Neuronal stem cell (in vitro differentiated cells): Measurements from ENCODE around the gene TRIM63.

Experiments used
- DNase-seq: peaks from one replicate; pipeline ENCODE4 v3.0.0-alpha.2; 2013; ENCODE audit warnings: low spot score
- H2AFZ ChIP-seq: one replicate; pipeline ENCODE4 v1.6.1; 2013; ENCODE audit warnings: mild to moderate bottlenecking, low read length, inconsistent platforms
- H2AK5ac ChIP-seq: 2 replicates; pipeline ENCODE4 v1.6.1; 2013; ENCODE audit warnings: low read depth, mild to moderate bottlenecking, inconsistent platforms, low read length, moderate library complexity, mixed read lengths
- H2BK120ac ChIP-seq: 2 replicates; pipeline ENCODE4 v1.6.1; 2013; ENCODE audit warnings: low read depth, mild to moderate bottlenecking, inconsistent platforms, low read length, moderate library complexity, mixed read lengths
- H2BK12ac ChIP-seq: one replicate; pipeline ENCODE4 v1.6.1; 2013; ENCODE audit warnings: low read length, inconsistent platforms
- H2BK15ac ChIP-seq: 2 replicates; pipeline ENCODE4 v1.6.1; 2013; ENCODE audit warnings: mild to moderate bottlenecking, low read length, inconsistent platforms, mixed read lengths
- H2BK5ac ChIP-seq: one replicate; pipeline ENCODE4 v1.6.1; 2013; ENCODE audit warnings: inconsistent platforms, mild to moderate bottlenecking, low read length, moderate library complexity
- H3K14ac ChIP-seq: one replicate; pipeline ENCODE4 v1.6.1; 2013; ENCODE audit warnings: low read length, inconsistent platforms
- H3K18ac ChIP-seq: 2 replicates; pipeline ENCODE4 v1.6.1; 2013; ENCODE audit warnings: low read length, inconsistent platforms
- H3K23ac ChIP-seq: 2 replicates; pipeline ENCODE4 v1.6.1; 2013; ENCODE audit warnings: low read depth, mild to moderate bottlenecking, mixed read lengths, low read length, inconsistent platforms; ENCODE audit not compliant: poor library complexity
- H3K27ac ChIP-seq: replicated peaks from 3 replicates; pipeline ENCODE4 v1.5.1; 2013; ENCODE audit warnings: low read length, inconsistent platforms
- H3K27me3 ChIP-seq, 3 experiments: 2 replicates each; pipeline ENCODE4 v1.6.1; 2013; ENCODE audit warnings: low read length in 3 of 3, mild to moderate bottlenecking in 2 of 3, inconsistent platforms in 1 of 3, low read depth in 1 of 3, mixed read lengths in 1 of 3, moderate library complexity in 1 of 3; ENCODE audit not compliant: control insufficient read depth in 3 of 3, insufficient read depth in 3 of 3
- H3K36me3 ChIP-seq, 2 donors: replicated peaks in 1 of 2; 2 replicates each; pipeline ENCODE4 v1.6.1; 2013; ENCODE audit warnings: low read length in 2 of 2; ENCODE audit not compliant: control insufficient read depth in 2 of 2, insufficient read depth in 2 of 2
- H3K4ac ChIP-seq: 2 replicates; pipeline ENCODE4 v1.6.1; 2013; ENCODE audit warnings: inconsistent platforms, mild to moderate bottlenecking, low read length, moderate library complexity
- H3K4me1 ChIP-seq, 2 donors: 1 replicate in 1 of 2; 2 replicates in 1 of 2; pipeline ENCODE4 v1.6.1; 2013; ENCODE audit warnings: low read length in 2 of 2, low read depth in 1 of 2; ENCODE audit not compliant: control insufficient read depth in 2 of 2, insufficient read depth in 1 of 2
- H3K4me2 ChIP-seq: one replicate; pipeline ENCODE4 v1.6.1; 2013; ENCODE audit warnings: mild to moderate bottlenecking, low read length, inconsistent platforms; ENCODE audit not compliant: insufficient read depth, poor library complexity, severe bottlenecking
- H3K4me3 ChIP-seq, 2 donors: 2 replicates each; pipeline ENCODE4 v1.5.1; 2013; ENCODE audit warnings: low read length in 2 of 2, mild to moderate bottlenecking in 2 of 2, inconsistent platforms in 1 of 2, moderate library complexity in 1 of 2
- H3K79me1 ChIP-seq: one replicate; pipeline ENCODE4 v1.6.1; 2013; ENCODE audit warnings: low read depth, mild to moderate bottlenecking, inconsistent platforms, low read length, moderate library complexity
- H3K9ac ChIP-seq: one replicate; pipeline ENCODE4 v1.6.1; 2013; ENCODE audit warnings: mild to moderate bottlenecking, low read depth, low read length, inconsistent platforms; ENCODE audit not compliant: poor library complexity
- H3K9me3 ChIP-seq, 2 donors: replicated peaks in 1 of 2; 2 replicates each; pipeline versions ENCODE3 to v1.6.1; 2013; ENCODE audit warnings: low read length in 2 of 2, mild to moderate bottlenecking in 2 of 2, inconsistent platforms in 1 of 2, low read depth in 1 of 2, mixed read lengths in 1 of 2, moderate library complexity in 1 of 2; ENCODE audit not compliant: control insufficient read depth in 2 of 2, insufficient read depth in 1 of 2
- H4K8ac ChIP-seq: one replicate; pipeline ENCODE4 v1.6.1; 2013; ENCODE audit warnings: low read depth, mild to moderate bottlenecking, inconsistent platforms, low read length, moderate library complexity
- H4K91ac ChIP-seq: one replicate; pipeline ENCODE4 v1.6.1; 2013; ENCODE audit warnings: low read length, low read depth, mild to moderate bottlenecking, inconsistent platforms; ENCODE audit not compliant: poor library complexity
- WGBS, 2 donors: extraction: QIAGEN DNeasy Blood & Tissue Kit; methylation state at CpG; one replicate each; pipeline ENCODE4 v1.1.7; 2013; ENCODE audit warnings: missing lambda C conversion rate in 2 of 2, mixed read lengths in 1 of 2; ENCODE audit not compliant: insufficient read length in 2 of 2, insufficient replicate concordance in 1 of 2; ENCODE audit errors: extremely low coverage in 2 of 2; 5-methylcytosine and 5-hydroxymethylcytosine counted together

TRIM63 gene

GRCh38 chr1:26059906-26060305 lies 7.5 kb downstream of the TRIM63 start:
- H3K23ac ChIP-seq: peak overlapping the region; percentile 30
- no peak overlapping the region for H4K8ac ChIP-seq
- H2BK15ac ChIP-seq: no peak overlapping the region
- H2AK5ac ChIP-seq: no peak overlapping the region
- H3K9me3 ChIP-seq: no peaks in the 10 kb centered on the region
- H2BK12ac ChIP-seq: no peak overlapping the region
- no peak overlapping the region for H3K14ac ChIP-seq
- H3K36me3 ChIP-seq: no peaks in the 10 kb centered on the region
- H3K27ac ChIP-seq: no peak overlapping the region
- H3K27me3 ChIP-seq: peaks cover 0 to 51% (median 0%) of the 10 kb centered on the region in 3 experiments
- peaks cover 0 to 3% of the 10 kb centered on the region in 2 donors for H3K4me1 ChIP-seq
- no peak overlapping the region for H3K9ac ChIP-seq
- no peak overlapping the region for H2BK5ac ChIP-seq
- no peak overlapping the region for H3K4me2 ChIP-seq
- H3K79me1 ChIP-seq: no peaks in the 10 kb centered on the region
- no peak overlapping the region for H2BK120ac ChIP-seq
- no peak for DNase-seq
- no peak overlapping the region for H2AFZ ChIP-seq
- H4K91ac ChIP-seq: no peak overlapping the region
- no CpG with 5 or more reads among the region's 7 CpGs for WGBS, 2 donors
- H3K4ac ChIP-seq: no peak overlapping the region
- no peak overlapping the region for H3K4me3 ChIP-seq
- H3K18ac ChIP-seq: no peak overlapping the region

GRCh38 chr1:26058052-26058595 lies 9.3 kb downstream of the TRIM63 start:
- Histone ChIP-seq H2AFZ (no peak overlapping the region), H3K36me3 (no peaks in the 10 kb centered on the region), H3K4me3 (no peak overlapping the region), H2BK120ac (no peak overlapping the region), H2BK12ac (no peak overlapping the region), H4K91ac (no peak overlapping the region), H3K4ac (no peak overlapping the region), H2AK5ac (no peak overlapping the region), H3K14ac (no peak overlapping the region), H3K4me2 (no peak overlapping the region), H2BK5ac (no peak overlapping the region), H3K18ac (peak overlapping the region; percentile 27), H4K8ac (no peak overlapping the region), H3K27me3 (peaks cover 0 to 58% (median 0%) of the 10 kb centered on the region in 3 experiments), H3K4me1 (peaks cover 2 to 3% of the 10 kb centered on the region in 2 donors), H3K79me1 (no peaks in the 10 kb centered on the region), H2BK15ac (no peak overlapping the region), H3K27ac (no peak overlapping the region), H3K23ac (no peak overlapping the region), H3K9me3 (no peaks in the 10 kb centered on the region), H3K9ac (no peak overlapping the region)
- WGBS, 2 donors: no CpG with 5 or more reads among the region's 5 CpGs
- DNase-seq: no peak

DNA sequence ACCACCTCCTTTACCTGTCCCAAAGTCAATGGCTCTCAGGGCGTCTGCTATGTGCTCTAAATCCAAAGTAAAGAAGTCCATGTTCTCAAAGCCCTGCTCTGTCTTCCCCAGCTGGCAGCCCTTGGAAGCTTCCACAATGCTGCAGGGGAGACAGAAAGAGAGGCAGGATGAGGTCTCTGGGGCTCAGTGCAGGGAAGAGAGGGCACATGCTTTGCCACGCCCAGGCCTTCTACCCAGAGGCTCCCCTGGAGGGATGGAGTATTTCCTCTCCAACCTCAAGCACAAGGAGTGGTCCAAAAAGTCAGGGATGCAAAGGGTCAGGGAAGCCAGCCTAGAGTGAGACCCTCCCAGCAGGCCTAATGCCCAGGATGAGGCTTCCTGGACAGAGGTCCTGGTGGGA lies 10.2 kb downstream of the TRIM63 start:
- Histone ChIP-seq H3K27me3 (peaks cover 0 to 57% (median 0%) of the 10 kb centered on the region in 3 experiments), H3K79me1 (no peaks in the 10 kb centered on the region), H3K9ac (no peak overlapping the region), H3K9me3 (no peaks in the 10 kb centered on the region), H2AFZ (no peak overlapping the region), H2BK5ac (no peak overlapping the region), H2AK5ac (no peak overlapping the region), H2BK120ac (no peak overlapping the region), H3K4me2 (no peak overlapping the region), H4K91ac (no peak overlapping the region), H4K8ac (no peak overlapping the region), H3K4ac (no peak overlapping the region), H3K18ac (no peak overlapping the region), H2BK12ac (no peak overlapping the region), H3K4me3 (no peak overlapping the region), H3K23ac (no peak overlapping the region), H3K14ac (no peak overlapping the region), H2BK15ac (no peak overlapping the region), H3K4me1 (peaks cover 2 to 3% of the 10 kb centered on the region in 2 donors), H3K36me3 (no peaks in the 10 kb centered on the region), H3K27ac (no peak overlapping the region)
- no CpG with 5 or more reads among the region's 2 CpGs for WGBS, 2 donors
- no peak for DNase-seq

DNA sequence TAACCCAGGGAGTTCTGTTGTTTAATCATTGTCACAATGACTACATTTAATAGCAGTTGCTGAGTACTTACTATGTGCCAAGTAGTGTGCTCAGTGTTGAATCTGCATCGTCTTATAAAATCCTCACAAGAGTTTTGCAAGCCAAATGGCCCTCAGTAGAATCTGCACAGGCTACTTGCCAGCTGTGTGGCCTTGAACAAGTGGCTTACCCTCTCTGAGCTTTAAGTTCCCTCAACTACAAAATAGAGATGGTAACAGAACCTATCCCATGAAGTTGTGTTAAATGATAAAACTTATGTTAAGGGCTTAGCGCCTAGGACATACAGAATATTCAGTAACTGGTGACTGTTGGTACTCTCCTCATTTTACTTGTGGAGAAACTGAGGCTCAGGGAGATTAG lies 12.4 kb downstream of the TRIM63 start:
- no peak overlapping the region for H4K91ac ChIP-seq
- no peak overlapping the region for H2AFZ ChIP-seq
- no peaks in the 10 kb centered on the region for H3K9me3 ChIP-seq
- peaks cover under 1 to 2% of the 10 kb centered on the region in 2 donors for H3K4me1 ChIP-seq
- no peak overlapping the region for H2BK12ac ChIP-seq
- H3K4me3 ChIP-seq: no peak overlapping the region
- H3K27ac ChIP-seq: no peak overlapping the region
- H4K8ac ChIP-seq: no peak overlapping the region
- no CpG with 5 or more reads among the region's 2 CpGs for WGBS, 2 donors
- peaks cover 0 to 67% (median 0%) of the 10 kb centered on the region in 3 experiments for H3K27me3 ChIP-seq
- H3K9ac ChIP-seq: no peak overlapping the region
- H3K18ac ChIP-seq: no peak overlapping the region
- H3K79me1 ChIP-seq: no peaks in the 10 kb centered on the region
- no peak overlapping the region for H3K4ac ChIP-seq
- no peak overlapping the region for H2BK5ac ChIP-seq
- H3K14ac ChIP-seq: no peak overlapping the region
- H2BK120ac ChIP-seq: no peak overlapping the region
- DNase-seq: no peak
- no peak overlapping the region for H3K23ac ChIP-seq
- H2AK5ac ChIP-seq: no peak overlapping the region
- no peak overlapping the region for H2BK15ac ChIP-seq
- no peaks in the 10 kb centered on the region for H3K36me3 ChIP-seq
- no peak overlapping the region for H3K4me2 ChIP-seq
